Measurements from ENCODE around the gene MED12L.

The MED12L gene

DNA sequence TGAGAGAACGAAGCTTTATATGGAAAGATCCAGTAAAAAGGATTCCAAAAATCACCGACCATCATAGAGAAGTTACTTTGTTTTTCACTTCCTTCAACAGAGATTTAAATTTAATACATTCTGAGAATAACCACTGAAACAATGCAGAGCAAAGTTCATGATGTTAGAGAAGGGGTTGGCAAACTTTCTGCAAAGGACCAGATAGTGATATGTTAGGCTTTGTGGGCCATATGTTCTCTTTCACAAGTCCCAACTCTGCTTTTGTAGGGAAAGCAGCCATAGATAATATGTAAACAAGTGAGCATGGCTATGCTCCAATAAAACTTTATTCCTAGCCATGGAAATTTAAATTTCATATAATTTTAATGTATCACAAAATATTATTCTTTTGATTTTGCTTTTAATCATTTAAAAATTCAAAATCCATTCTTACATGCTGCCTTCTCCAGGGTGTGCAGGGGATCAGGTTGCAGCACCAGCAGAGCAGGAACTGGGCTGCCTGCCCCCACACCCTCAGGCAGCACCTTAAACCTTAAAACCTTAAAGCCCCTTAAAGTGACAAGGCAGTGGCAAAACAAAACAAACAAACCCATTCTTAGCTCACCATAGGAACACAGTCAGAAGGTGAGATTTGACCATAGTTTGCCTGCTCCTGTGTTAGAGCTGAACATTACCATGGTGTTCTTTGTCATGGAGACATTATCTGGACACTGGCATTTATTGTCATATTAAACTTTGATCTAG lies 392.3 kb downstream of the MED12L start:
- DNase-seq: no peak

GRCh38 chr3:151478335-151478697 lies 392.9 kb downstream of the MED12L start:
- DNase-seq: no peak

DNA sequence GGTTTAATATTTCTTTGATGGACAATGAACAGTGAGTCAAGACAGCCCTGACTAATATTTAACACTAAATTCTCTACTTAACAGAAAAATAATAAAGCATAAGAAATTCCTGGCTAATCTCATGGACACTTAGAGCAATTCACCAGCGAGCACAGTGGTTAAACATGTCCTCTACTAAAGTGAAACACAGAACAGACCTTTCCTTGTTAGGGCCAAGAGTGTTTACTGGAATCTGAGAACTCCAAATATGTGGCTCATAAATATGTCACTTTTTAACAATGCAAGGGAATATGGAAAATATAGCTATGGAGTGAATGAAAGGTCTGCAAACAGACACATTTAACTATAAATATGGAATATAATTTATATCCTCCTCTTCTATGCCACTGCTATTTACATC lies 394.0 kb downstream of the MED12L start:
- DNase-seq: no peak

GRCh38 chr3:151480492-151480891 lies 395.0 kb downstream of the MED12L start:
- no peak for DNase-seq

GRCh38 chr3:151483488-151483887 lies 398.0 kb downstream of the MED12L start:
- no peak for DNase-seq

DNA sequence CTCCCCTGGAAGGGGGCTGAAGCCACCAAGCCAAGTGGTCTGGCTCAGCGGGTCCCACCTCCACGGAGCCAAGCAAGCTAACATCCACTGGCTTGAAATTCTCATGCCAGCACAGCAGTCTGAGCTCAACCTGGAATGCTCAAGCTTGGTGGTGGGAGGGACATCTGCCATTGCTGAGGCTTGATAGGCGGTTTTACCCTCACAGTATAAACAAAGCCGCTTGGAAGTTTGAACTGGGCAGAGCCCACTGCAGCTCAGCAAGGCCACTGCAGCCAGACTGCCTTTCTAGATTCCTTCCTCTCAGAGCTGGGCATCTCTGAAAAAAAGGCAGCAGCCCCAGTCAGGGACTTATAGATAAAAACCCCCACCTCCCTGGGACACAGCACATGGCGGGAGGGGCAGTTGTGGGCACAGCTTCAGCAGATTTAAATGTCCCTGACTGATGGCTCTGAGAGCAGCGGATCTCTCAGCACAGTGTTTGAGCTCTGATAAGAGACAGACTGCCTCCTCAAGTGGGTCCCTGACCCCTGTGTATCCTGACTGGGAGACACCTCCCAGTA lies 398.6 kb downstream of the MED12L start:
- DNase-seq: no peak

Measured in hippocampal formation (tissue), 2 donors.